Esophagus muscularis mucosa (tissue), 4 donors: Measurements from ENCODE around the gene ACP3. TPM values are rescaled to one million over a fixed set of nuclear protein-coding genes. Genes with fewer than 3 reads are reported as not detected.

Source experiments
- DNase-seq: peaks from one replicate; pipeline ENCODE4 v3.0.0-alpha.2; 2017; ENCODE audit errors: extremely low spot score
- H3K27ac ChIP-seq, 4 donors: fragments of 200-600 bp; sonication (generic); replicated peaks in 1 of 4; 1 replicate in 3 of 4; 2 replicates in 1 of 4; pipeline ENCODE4 v1.5.1; 2016 to 2019; ENCODE audit warnings: mild to moderate bottlenecking in 1 of 4
- H3K27me3 ChIP-seq, 4 donors: fragments of 200-600 bp; sonication (generic); one replicate each; pipeline versions ENCODE4 v1.5.1 to v1.6.0; 2016 to 2019
- H3K36me3 ChIP-seq, 4 donors: fragments of 200-600 bp; sonication (generic); one replicate each; pipeline ENCODE4 v1.5.1; 2016 to 2019
- H3K4me1 ChIP-seq, 4 donors: fragments of 200-600 bp; sonication (generic); one replicate each; pipeline ENCODE4 v1.5.1; 2016 to 2019
- H3K4me3 ChIP-seq, 4 donors: fragments of 200-600 bp; sonication (generic); 1 replicate in 2 of 4; 2 replicates in 2 of 4; pipeline ENCODE4 v1.5.1; 2016 to 2019; ENCODE audit warnings: mild to moderate bottlenecking in 4 of 4, moderate library complexity in 1 of 4
- H3K9me3 ChIP-seq, 4 donors: fragments of 200-600 bp; sonication (generic); 1 replicate in 3 of 4; 2 replicates in 1 of 4; pipeline ENCODE4 v1.5.1; 2016 to 2019
- EP300 ChIP-seq: sonication (generic); formaldehyde crosslinking; IDR thresholded peaks from one replicate; pipeline ENCODE4 v1.6.1; 2017; ENCODE audit warnings: antibody characterized with exemption
- POLR2A ChIP-seq: fragments of 450-650 bp; IDR thresholded peaks from one replicate; pipeline ENCODE4 v1.6.1; 2017; ENCODE audit warnings: antibody characterized with exemption, moderate library complexity, mild to moderate bottlenecking, low read depth
- POLR2AphosphoS5 ChIP-seq, 2 donors: sonication (generic); formaldehyde crosslinking; IDR thresholded peaks; one replicate each; pipeline ENCODE4 v1.6.1; 2017; ENCODE audit warnings: antibody characterized with exemption in 2 of 2
- WGBS: methylation state at CpG from one replicate; pipeline ENCODE4 v1.1.5; 2018; 5-methylcytosine and 5-hydroxymethylcytosine counted together
- intact Hi-C: fragments of 100-400 bp; cut with DNase I; formaldehyde crosslinking; loops from one replicate; pipeline ENCODE4 v1.15.1; 2023
- total RNA-seq, 4 donors: library from RNA; depleted of rRNA; stranded (reverse); fragments of >200 nt; gene quantifications; one replicate each; pipeline versions ENCODE4 v1.1.0 to v1.2.1, GENCODE V29; 2016
- TF ChIP-seq, protein P1 (sequence below), 3 experiments: fragments of 200-600 bp in 2 of 3; fragments of 450-650 bp in 1 of 3; sonication (generic) in 2 of 3; IDR thresholded peaks; one replicate each; pipeline ENCODE4 v1.5.1; 2017 to 2019; ENCODE audit warnings: antibody characterized with exemption in 3 of 3, mild to moderate bottlenecking in 2 of 3, moderate library complexity in 1 of 3

ACP3 gene
- total RNA-seq, 4 donors from 2014 or later = 0.58 to 2.8 (median 1.9) TPM

DNA sequence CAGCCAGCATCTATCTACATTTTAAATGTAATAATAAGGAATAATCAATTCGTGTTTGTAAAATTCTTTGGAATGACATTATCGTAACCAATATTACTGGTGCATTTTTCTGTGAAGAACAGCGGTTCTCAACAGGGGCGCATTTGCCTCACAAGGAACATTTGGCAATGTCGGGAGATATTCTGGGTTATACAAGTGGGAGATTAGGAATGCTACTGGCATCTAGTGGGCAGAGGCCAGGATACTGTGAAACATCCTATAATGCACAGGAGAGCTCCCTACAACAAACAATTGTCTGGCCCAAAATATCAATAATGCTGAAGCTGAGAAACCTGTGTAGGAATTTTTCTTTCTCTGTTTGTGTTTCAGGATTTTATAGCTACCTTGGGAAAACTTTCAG, 25.0 kb downstream of the ACP3 start:
- H3K4me3 ChIP-seq = no peak overlapping the region
- 82% methylated on average over 5 of the region's 5 CpGs for WGBS
- peaks cover 0 to 10% (median 0%) of the 10 kb centered on the region in 4 donors for H3K4me1 ChIP-seq
- DNase-seq = no peak
- no peaks in the 10 kb centered on the region for H3K36me3 ChIP-seq
- H3K27me3 ChIP-seq = no peaks in the 10 kb centered on the region
- H3K27ac ChIP-seq = no peak overlapping the region
- TF ChIP-seq EP300 = no peak
- TF ChIP-seq POLR2A = no peak
- TF ChIP-seq, protein P1, sequence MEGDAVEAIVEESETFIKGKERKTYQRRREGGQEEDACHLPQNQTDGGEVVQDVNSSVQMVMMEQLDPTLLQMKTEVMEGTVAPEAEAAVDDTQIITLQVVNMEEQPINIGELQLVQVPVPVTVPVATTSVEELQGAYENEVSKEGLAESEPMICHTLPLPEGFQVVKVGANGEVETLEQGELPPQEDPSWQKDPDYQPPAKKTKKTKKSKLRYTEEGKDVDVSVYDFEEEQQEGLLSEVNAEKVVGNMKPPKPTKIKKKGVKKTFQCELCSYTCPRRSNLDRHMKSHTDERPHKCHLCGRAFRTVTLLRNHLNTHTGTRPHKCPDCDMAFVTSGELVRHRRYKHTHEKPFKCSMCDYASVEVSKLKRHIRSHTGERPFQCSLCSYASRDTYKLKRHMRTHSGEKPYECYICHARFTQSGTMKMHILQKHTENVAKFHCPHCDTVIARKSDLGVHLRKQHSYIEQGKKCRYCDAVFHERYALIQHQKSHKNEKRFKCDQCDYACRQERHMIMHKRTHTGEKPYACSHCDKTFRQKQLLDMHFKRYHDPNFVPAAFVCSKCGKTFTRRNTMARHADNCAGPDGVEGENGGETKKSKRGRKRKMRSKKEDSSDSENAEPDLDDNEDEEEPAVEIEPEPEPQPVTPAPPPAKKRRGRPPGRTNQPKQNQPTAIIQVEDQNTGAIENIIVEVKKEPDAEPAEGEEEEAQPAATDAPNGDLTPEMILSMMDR (IDR thresholded peaks at IDR 0.05) = no peak
- no peak for TF ChIP-seq POLR2AphosphoS5 (IDR thresholded peaks at IDR 0.05)
- intact Hi-C loops = loop anchor here (5.0 kb wide), 1 partner anchor 90 kb away; no protein-coding TSS in a partner anchor
- no peaks in the 10 kb centered on the region for H3K9me3 ChIP-seq

DNA sequence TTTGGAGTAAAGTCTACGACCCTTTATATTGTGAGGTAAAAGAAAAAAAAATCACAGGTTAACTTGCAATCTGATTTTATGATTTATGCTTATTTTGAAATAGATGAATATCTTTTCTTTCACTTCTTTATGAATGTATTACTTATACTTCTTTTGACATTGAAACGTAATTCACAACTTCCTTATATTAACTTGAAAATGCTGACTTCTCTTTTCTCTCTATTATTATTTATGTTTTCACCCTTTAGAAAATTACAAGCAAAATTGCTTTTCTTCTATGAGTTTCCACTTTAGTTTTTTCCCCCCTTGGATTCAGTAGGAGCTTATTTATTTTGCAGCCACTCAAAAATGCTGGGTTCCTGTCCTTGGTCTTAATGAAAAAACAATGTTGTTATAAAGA, 25.4 kb downstream of the ACP3 start:
- no peaks in the 10 kb centered on the region for H3K9me3 ChIP-seq
- no peak overlapping the region for H3K4me3 ChIP-seq
- H3K27ac ChIP-seq = no peak overlapping the region
- H3K36me3 ChIP-seq = no peaks in the 10 kb centered on the region
- H3K27me3 ChIP-seq = no peaks in the 10 kb centered on the region
- 78% methylated on average over 2 of the region's 2 CpGs for WGBS
- intact Hi-C loops = loop anchor here (5.0 kb wide), 1 partner anchor 90 kb away; no protein-coding TSS in a partner anchor
- peaks cover 0 to 13% (median 0%) of the 10 kb centered on the region in 4 donors for H3K4me1 ChIP-seq
- TF ChIP-seq POLR2A (no peak), POLR2AphosphoS5 (IDR thresholded peaks at IDR 0.05) (no peak), EP300 (no peak)
- TF ChIP-seq, protein P1 (IDR thresholded peaks at IDR 0.05) = no peak
- DNase-seq = no peak

DNA sequence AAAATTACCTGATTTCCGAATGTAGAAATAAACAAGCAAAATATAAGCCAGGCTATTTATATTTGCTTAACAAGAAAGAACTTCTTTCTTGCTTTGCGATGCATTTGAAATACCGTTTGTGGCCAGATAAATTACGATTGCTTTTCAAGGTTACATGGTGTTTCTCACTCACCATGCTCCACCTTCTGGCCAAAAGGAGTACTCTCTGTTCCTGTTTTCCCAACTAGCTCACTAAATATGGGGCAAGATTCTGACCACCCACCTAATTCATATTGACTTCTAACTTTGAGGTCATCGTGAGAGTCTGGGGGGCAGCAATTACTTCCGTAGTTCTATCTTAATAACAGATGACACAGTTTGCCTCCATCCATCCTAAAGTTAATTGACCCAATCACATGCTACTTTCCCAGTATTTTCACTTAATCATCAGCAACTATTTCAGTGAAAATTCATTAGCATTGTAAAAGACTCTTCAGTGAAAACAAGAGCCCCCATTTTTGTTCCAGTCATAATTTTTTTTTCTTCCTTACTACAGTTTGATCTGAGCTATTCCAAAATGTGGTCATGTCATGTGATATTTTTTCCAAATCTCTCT, 25.9 kb downstream of the ACP3 start:
- no peak overlapping the region for H3K4me3 ChIP-seq
- no peaks in the 10 kb centered on the region for H3K27me3 ChIP-seq
- H3K27ac ChIP-seq = no peak overlapping the region
- peaks cover 0 to 13% (median 0%) of the 10 kb centered on the region in 4 donors for H3K4me1 ChIP-seq
- no peaks in the 10 kb centered on the region for H3K9me3 ChIP-seq
- no peak for TF ChIP-seq POLR2A
- TF ChIP-seq, protein P1 (IDR thresholded peaks at IDR 0.05) = peak; percentile 72 to 76 (median 75)
- no peaks in the 10 kb centered on the region for H3K36me3 ChIP-seq
- 7% methylated on average over 6 of the region's 6 CpGs for WGBS
- no peak for DNase-seq
- intact Hi-C loops = loop anchor here (5.0 kb wide), 1 partner anchor 91 kb away; no protein-coding TSS in a partner anchor

DNA sequence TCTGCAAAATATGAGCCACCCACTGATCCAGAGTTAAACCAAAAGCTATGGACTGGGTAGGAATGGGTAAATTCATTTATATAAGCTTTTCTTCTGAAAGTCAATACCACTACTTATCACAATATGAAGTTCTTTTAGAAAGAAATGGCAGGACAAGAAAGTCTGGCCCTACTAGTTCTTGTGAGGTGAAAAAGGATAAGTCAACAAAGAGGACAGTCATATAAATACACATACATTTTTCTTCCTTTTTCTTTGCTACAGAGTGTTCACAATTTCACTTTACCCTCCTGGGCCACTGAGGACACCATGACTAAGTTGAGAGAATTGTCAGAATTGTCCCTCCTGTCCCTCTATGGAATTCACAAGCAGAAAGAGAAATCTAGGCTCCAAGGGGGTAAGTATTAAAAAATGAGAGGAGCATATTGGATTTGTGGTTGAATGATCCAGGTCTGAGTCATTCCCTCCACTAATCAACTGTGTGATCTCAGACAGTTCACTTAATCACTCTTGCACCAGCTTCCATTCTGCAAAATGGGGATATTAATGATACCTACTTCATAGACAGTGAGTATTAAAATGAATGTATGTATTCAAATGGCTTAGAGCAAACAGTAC, 27.6 kb downstream of the ACP3 start:
- no peaks in the 10 kb centered on the region for H3K27me3 ChIP-seq
- H3K9me3 ChIP-seq = no peaks in the 10 kb centered on the region
- H3K4me3 ChIP-seq = no peak overlapping the region
- H3K27ac ChIP-seq = no peak overlapping the region
- peaks cover 0 to 13% (median 0%) of the 10 kb centered on the region in 4 donors for H3K4me1 ChIP-seq
- no peak for TF ChIP-seq POLR2AphosphoS5 (IDR thresholded peaks at IDR 0.05)
- no peak for TF ChIP-seq POLR2A
- TF ChIP-seq, protein P1 (IDR thresholded peaks at IDR 0.05) = no peak
- TF ChIP-seq EP300 = no peak
- no peaks in the 10 kb centered on the region for H3K36me3 ChIP-seq
- no peak for DNase-seq
- intact Hi-C loops = loop anchor here (5.0 kb wide), 1 partner anchor 92 kb away; no protein-coding TSS in a partner anchor
